Stimulated activated naive CD8-positive, alpha-beta T cell treated with anti-CD3 and anti-CD28 coated beads, Interleukin-15, Interleukin-2, amounts not matched to agents 100 ng/mL and 50 ng/mL, for 24 hours (primary cell): Measurements from ENCODE around the gene NAPEPLD.
A peak's percentile ranks its signal among the peaks of the same experiment; 100 is the strongest.
"Not testable (repeated sequence)": the region's sequence is repeated elsewhere in the genome, so short reads cannot be mapped to it uniquely, and the experiment has no call there.

Source experiments
- H3K27ac Mint-ChIP-seq: one replicate; pipeline ENCODE4 v1.8.0; 2021; ENCODE audit warnings: mild to moderate bottlenecking, mixed read lengths
- H3K27me3 Mint-ChIP-seq: one replicate; pipeline ENCODE4 v1.8.0; 2021; ENCODE audit warnings: mixed read lengths
- H3K36me3 Mint-ChIP-seq: one replicate; pipeline ENCODE4 v1.8.0; 2021; ENCODE audit warnings: low read depth, mixed read lengths
- H3K4me1 Mint-ChIP-seq: one replicate; pipeline ENCODE4 v1.8.0; 2021; ENCODE audit warnings: low read depth, mixed read lengths
- H3K4me3 Mint-ChIP-seq: one replicate; pipeline ENCODE4 v1.8.0; 2021; ENCODE audit warnings: mild to moderate bottlenecking, mixed read lengths
- H3K9me3 Mint-ChIP-seq: one replicate; pipeline ENCODE4 v1.8.0; 2021; ENCODE audit warnings: mixed read lengths

The NAPEPLD gene

GRCh38 chr7:103148994-103149807 is at the start of gene NAPEPLD:
TSS of gene NAPEPLD (minus strand) at chr7:103149099. CDS start at chr7:103128776, 20,323 bp downstream.
- peak within 1 kb of the TSS; percentile 97 for H3K4me3 Mint-ChIP-seq
- peaks cover 4% of the 10 kb centered on the region for H3K27me3 Mint-ChIP-seq
- peaks cover 35% of the 10 kb centered on the region for H3K4me1 Mint-ChIP-seq
- peaks cover 9% of the 10 kb centered on the region for H3K36me3 Mint-ChIP-seq
- no peaks in the 10 kb centered on the region for H3K9me3 Mint-ChIP-seq
- peak within 1 kb of the TSS; percentile 98 for H3K27ac Mint-ChIP-seq

GRCh38 chr7:103198079-103198478 is 49.2 kb upstream of the NAPEPLD start:
- not testable (repeated sequence) for H3K27ac Mint-ChIP-seq, H3K9me3 Mint-ChIP-seq, H3K36me3 Mint-ChIP-seq, H3K27me3 Mint-ChIP-seq, H3K4me3 Mint-ChIP-seq, H3K4me1 Mint-ChIP-seq

GRCh38 chr7:103195364-103195763 is 46.5 kb upstream of the NAPEPLD start:
- not testable (repeated sequence) for H3K4me3 Mint-ChIP-seq, H3K27me3 Mint-ChIP-seq, H3K36me3 Mint-ChIP-seq, H3K4me1 Mint-ChIP-seq, H3K9me3 Mint-ChIP-seq, H3K27ac Mint-ChIP-seq

GRCh38 chr7:103172415-103173146 is 23.7 kb upstream of the NAPEPLD start:
- not testable (repeated sequence) for H3K4me3 Mint-ChIP-seq, H3K4me1 Mint-ChIP-seq, H3K27me3 Mint-ChIP-seq, H3K36me3 Mint-ChIP-seq, H3K27ac Mint-ChIP-seq, H3K9me3 Mint-ChIP-seq

- not testable (repeated sequence) for H3K36me3 Mint-ChIP-seq, H3K27me3 Mint-ChIP-seq, H3K4me1 Mint-ChIP-seq, H3K27ac Mint-ChIP-seq, H3K4me3 Mint-ChIP-seq, H3K9me3 Mint-ChIP-seq
Measured at GRCh38 chr7:103171695-103172414, 23.0 kb upstream of the NAPEPLD start.

- H3K9me3 Mint-ChIP-seq, H3K27ac Mint-ChIP-seq, H3K4me1 Mint-ChIP-seq, H3K36me3 Mint-ChIP-seq, H3K27me3 Mint-ChIP-seq, H3K4me3 Mint-ChIP-seq: not testable (repeated sequence)
Measured at GRCh38 chr7:103166921-103167544, 18.1 kb upstream of the NAPEPLD start.

GRCh38 chr7:103163087-103163825 is 14.4 kb upstream of the NAPEPLD start:
- not testable (repeated sequence) for H3K36me3 Mint-ChIP-seq, H3K4me1 Mint-ChIP-seq, H3K4me3 Mint-ChIP-seq, H3K27me3 Mint-ChIP-seq, H3K9me3 Mint-ChIP-seq, H3K27ac Mint-ChIP-seq

GRCh38 chr7:103162641-103163040 is 13.7 kb upstream of the NAPEPLD start:
- H3K4me3 Mint-ChIP-seq, H3K9me3 Mint-ChIP-seq, H3K27ac Mint-ChIP-seq, H3K36me3 Mint-ChIP-seq, H3K27me3 Mint-ChIP-seq, H3K4me1 Mint-ChIP-seq: not testable (repeated sequence)

GRCh38 chr7:103161998-103162616 is 13.2 kb upstream of the NAPEPLD start:
- H3K36me3 Mint-ChIP-seq, H3K27me3 Mint-ChIP-seq, H3K4me3 Mint-ChIP-seq, H3K9me3 Mint-ChIP-seq, H3K4me1 Mint-ChIP-seq, H3K27ac Mint-ChIP-seq: not testable (repeated sequence)

- H3K27ac Mint-ChIP-seq, H3K27me3 Mint-ChIP-seq, H3K36me3 Mint-ChIP-seq, H3K9me3 Mint-ChIP-seq, H3K4me3 Mint-ChIP-seq: not testable (repeated sequence)
- H3K4me1 Mint-ChIP-seq: peaks cover 11% of the 10 kb centered on the region
Measured at GRCh38 chr7:103159072-103159471, 10.2 kb upstream of the NAPEPLD start.

GRCh38 chr7:103155331-103156024 is 6.6 kb upstream of the NAPEPLD start:
- H3K27me3 Mint-ChIP-seq, H3K36me3 Mint-ChIP-seq, H3K9me3 Mint-ChIP-seq: not testable (repeated sequence)
- Mint-ChIP-seq H3K27ac (peak overlapping the region; percentile 73), H3K4me3 (peak overlapping the region; percentile 72), H3K4me1 (peaks cover 15% of the 10 kb centered on the region)

- Mint-ChIP-seq H3K4me3 (no peak overlapping the region), H3K4me1 (peaks cover 27% of the 10 kb centered on the region), H3K36me3 (peaks cover 4% of the 10 kb centered on the region), H3K27me3 (peaks cover 4% of the 10 kb centered on the region), H3K27ac (no peak overlapping the region), H3K9me3 (no peaks in the 10 kb centered on the region)
Measured at GRCh38 chr7:103154042-103154441, 5.1 kb upstream of the NAPEPLD start.

GRCh38 chr7:103152744-103153617 is 4.1 kb upstream of the NAPEPLD start:
- not testable (repeated sequence) for H3K4me3 Mint-ChIP-seq, H3K36me3 Mint-ChIP-seq, H3K27me3 Mint-ChIP-seq, H3K9me3 Mint-ChIP-seq
- H3K27ac Mint-ChIP-seq: peak overlapping the region; percentile 8
- peaks cover 36% of the 10 kb centered on the region for H3K4me1 Mint-ChIP-seq
